Measurements from ENCODE around the gene DSG3.

DSG3 gene

DNA sequence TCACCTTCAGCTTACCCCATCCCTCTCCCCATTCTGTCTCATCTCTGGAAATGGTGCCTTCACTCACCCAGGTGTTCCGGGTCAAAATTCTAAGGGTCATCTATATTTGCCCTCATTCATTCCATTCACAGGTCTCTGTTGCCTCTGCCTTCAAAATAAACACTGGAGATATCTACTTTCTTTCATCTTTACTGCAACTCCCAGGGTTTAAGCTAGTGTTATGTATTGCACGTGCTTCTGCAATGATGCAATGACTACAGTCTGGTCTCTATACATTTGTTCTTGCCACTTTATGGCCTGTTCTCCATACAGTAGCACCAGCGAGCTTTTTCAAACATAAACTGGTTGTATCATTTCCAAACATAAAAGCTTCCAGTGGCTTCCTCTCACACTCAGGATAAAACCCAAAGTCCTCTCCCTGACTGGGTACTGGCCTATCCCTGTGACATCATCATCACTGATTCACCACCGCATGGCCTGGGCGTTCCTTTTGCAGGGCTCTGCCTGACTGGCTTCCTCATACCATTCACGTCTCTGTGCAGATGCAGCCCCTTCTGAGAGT lies 64.7 kb downstream of the DSG3 start:
- TF ChIP-seq, protein P1, sequence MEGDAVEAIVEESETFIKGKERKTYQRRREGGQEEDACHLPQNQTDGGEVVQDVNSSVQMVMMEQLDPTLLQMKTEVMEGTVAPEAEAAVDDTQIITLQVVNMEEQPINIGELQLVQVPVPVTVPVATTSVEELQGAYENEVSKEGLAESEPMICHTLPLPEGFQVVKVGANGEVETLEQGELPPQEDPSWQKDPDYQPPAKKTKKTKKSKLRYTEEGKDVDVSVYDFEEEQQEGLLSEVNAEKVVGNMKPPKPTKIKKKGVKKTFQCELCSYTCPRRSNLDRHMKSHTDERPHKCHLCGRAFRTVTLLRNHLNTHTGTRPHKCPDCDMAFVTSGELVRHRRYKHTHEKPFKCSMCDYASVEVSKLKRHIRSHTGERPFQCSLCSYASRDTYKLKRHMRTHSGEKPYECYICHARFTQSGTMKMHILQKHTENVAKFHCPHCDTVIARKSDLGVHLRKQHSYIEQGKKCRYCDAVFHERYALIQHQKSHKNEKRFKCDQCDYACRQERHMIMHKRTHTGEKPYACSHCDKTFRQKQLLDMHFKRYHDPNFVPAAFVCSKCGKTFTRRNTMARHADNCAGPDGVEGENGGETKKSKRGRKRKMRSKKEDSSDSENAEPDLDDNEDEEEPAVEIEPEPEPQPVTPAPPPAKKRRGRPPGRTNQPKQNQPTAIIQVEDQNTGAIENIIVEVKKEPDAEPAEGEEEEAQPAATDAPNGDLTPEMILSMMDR (IDR thresholded peaks at IDR 0.05) = no peak
- intact Hi-C loops (cut with DNase I; ENCODE audit: low total_unique reads) = no loop called here
- Histone ChIP-seq H3K27me3 (no peaks in the 10 kb centered on the region), H3K36me3 (no peaks in the 10 kb centered on the region), H3K9me3 (no peaks in the 10 kb centered on the region), H3K27ac (no peak overlapping the region), H3K4me1 (no peaks in the 10 kb centered on the region), H3K4me3 (no peak overlapping the region)
- no peak for DNase-seq

DNA sequence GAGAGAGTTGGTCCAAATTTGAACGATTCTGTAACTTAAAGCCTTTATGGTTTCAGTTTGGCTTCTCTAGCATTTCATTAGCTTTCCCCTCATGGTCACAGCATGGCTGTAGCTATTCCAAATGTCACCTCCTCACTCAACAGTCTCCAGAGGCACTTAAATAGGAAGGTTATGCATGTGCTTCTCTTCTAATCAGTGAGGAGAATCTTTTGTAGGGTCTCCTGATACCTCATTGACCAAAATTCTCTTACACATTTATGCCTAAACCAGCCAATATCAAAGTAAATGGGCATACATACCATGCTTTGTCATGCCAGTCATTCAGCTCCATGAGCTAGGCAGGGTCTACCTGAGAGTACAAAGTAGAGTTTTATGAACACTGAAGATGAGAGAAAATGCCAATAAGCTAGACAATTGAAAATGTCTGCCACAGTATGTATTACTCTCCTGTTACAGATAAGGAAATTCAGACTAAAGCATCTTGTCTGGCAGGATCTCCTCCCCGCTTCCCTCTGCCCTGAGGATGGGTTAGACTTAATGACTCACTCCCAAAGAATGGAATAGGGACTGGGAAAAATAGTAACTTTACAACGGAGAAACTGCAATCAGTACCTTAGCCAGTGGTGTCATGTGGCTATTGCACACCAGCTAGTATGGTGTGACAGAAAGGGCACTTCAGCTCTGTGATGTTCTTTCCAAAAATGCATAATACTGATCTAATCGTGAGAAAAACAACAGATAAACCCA lies 65.8 kb downstream of the DSG3 start:
- TF ChIP-seq, protein P1 (IDR thresholded peaks at IDR 0.05) = no peak
- H3K36me3 ChIP-seq = no peaks in the 10 kb centered on the region
- no peak overlapping the region for H3K27ac ChIP-seq
- no peaks in the 10 kb centered on the region for H3K9me3 ChIP-seq
- DNase-seq = no peak
- intact Hi-C loops (cut with DNase I; ENCODE audit: low total_unique reads) = no loop called here
- H3K4me3 ChIP-seq = no peak overlapping the region
- H3K27me3 ChIP-seq = no peaks in the 10 kb centered on the region
- no peaks in the 10 kb centered on the region for H3K4me1 ChIP-seq

DNA sequence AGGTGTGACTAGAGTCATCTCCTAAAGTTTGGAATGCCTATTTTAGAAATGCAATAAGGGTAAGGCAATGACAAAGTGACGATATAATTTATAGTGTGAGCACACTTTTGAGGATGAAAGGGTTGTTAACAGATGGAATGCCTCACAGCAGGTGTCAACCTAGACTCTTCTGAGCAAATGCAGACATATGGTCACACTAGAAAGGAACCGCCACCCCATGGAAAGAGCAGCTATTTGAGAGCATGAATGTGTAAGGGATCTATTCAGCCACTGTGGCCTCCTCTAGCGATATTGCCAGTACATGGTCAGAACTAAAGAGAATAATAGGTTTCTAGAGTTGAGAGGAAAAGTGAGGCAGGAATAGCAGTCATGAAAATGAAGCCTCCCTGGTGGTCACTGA lies 68.9 kb downstream of the DSG3 start:
- Histone ChIP-seq H3K27ac (no peak overlapping the region), H3K4me3 (no peak overlapping the region), H3K36me3 (no peaks in the 10 kb centered on the region), H3K4me1 (no peaks in the 10 kb centered on the region), H3K27me3 (no peaks in the 10 kb centered on the region), H3K9me3 (no peaks in the 10 kb centered on the region)
- TF ChIP-seq, protein P1 (IDR thresholded peaks at IDR 0.05) = no peak
- intact Hi-C loops (cut with DNase I; ENCODE audit: low total_unique reads) = no loop called here
- DNase-seq = no peak

DNA sequence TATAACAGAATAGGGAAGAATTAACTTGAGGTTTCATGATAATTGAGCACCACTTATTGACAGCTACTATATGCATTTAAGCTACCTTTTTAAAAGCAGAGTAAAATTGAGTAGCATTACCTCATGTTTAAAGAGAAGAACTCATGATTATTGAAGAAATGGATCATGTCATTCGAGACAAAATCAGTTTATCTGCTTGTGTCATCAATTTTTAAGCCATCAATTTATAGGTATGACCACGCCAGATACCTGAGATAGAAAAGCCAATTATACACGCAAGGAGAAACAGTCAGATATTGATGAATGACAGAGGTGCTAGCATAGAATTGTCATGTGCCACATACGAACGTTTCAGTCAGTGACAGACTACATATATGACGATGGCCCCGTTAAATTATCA lies 78.8 kb downstream of the DSG3 start:
- TF ChIP-seq, protein P1 (IDR thresholded peaks at IDR 0.05) = no peak
- Histone ChIP-seq H3K36me3 (no peaks in the 10 kb centered on the region), H3K4me3 (no peak overlapping the region), H3K27me3 (no peaks in the 10 kb centered on the region), H3K4me1 (no peaks in the 10 kb centered on the region), H3K9me3 (no peaks in the 10 kb centered on the region), H3K27ac (no peak overlapping the region)
- intact Hi-C loops (cut with DNase I; ENCODE audit: low total_unique reads) = no loop called here
- DNase-seq = no peak
